ENCODE data around the gene ATG13. TPM values are rescaled to one million over a fixed set of nuclear protein-coding genes. Genes with fewer than 3 reads are reported as not detected.

ATG13 gene
- total RNA-seq, 1 experiment from 2014 or later, result 69.2 TPM

DNA sequence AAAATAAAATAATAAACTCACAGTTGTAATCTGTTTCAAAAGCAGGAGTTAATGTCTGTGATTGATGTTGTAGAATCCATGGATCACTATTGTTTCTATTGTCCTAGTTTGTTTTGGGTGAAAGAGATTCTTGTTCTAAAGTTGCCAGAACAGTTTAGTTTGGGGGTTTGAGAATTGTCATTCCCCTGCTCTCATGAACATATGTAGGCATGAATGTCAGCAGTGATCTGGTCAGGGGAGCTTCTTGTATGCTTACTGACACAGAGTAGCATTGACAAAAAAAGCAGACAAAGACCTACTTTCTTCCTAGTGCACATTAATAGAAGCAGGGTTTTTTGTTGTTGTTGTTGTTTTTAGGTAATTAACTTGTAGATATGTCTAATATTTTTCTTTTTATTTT is 44.5 kb downstream of the ATG13 start (continued):
- no peak for TF ChIP-seq YY1 (IDR thresholded peaks at IDR 0.05; ENCODE audit: extremely low read depth, insufficient replicate concordance, low read depth, low read length)

DNA sequence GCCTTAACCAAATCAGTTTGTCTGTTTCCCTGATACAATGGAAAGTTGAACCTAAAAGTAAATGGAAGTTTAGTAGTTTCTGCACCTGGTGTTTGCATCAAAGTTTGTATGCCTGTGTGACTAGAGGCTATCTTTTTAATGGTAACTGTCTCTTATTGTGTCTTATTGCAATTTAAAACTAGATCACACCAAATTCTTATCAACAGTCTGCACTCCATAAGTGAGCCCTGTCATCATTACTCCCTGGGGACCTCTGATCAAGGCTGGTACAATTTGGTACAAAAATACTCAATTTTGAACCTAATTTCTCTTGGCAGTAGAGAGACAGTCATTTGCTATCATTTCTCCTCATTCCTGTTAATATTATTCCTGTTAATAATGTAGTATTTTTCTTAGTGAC is 45.0 kb downstream of the ATG13 start:
- H3K4me3 ChIP-seq (replicated peaks in 1 of 2; ENCODE audit: low read depth in 1 of 2, low read length in 2 of 2), result no peak overlapping the region
- ChIA-PET POLR2A (no interaction called here), CTCF (no interaction called here)

More for the DNA sequence above, 45.0 kb downstream of the ATG13 start:
- no peaks in the 10 kb centered on the region for H4K20me1 ChIP-seq (ENCODE audit: insufficient read depth)
- no peak overlapping the region for H2AFZ ChIP-seq (ENCODE audit: low read depth, low read length, poor library complexity, severe bottlenecking)
- H3K9me2 ChIP-seq (ENCODE audit: insufficient read depth), result no peaks in the 10 kb centered on the region
- no peak overlapping the region for H3K27ac ChIP-seq (ENCODE audit: low read depth, low read length)
- H3K4me2 ChIP-seq (ENCODE audit: low read length), result no peak overlapping the region
- H3K9me3 ChIP-seq (ENCODE audit: control insufficient read depth in 1 of 2, insufficient read depth in 1 of 2, low read depth in 1 of 2, low read length in 2 of 2), result no peaks in the 10 kb centered on the region
- no peaks in the 10 kb centered on the region for H3K27me3 ChIP-seq (ENCODE audit: insufficient read depth, low read length)
- TF ChIP-seq, protein P1, sequence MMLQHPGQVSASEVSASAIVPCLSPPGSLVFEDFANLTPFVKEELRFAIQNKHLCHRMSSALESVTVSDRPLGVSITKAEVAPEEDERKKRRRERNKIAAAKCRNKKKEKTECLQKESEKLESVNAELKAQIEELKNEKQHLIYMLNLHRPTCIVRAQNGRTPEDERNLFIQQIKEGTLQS (IDR thresholded peaks at IDR 0.05), result no peak
- TF ChIP-seq RAD21 (IDR thresholded peaks at IDR 0.05; ENCODE audit: low read depth) (no peak), FOSL1 (IDR thresholded peaks at IDR 0.05; ENCODE audit: low read depth) (no peak), CEBPB (IDR thresholded peaks at IDR 0.05; ENCODE audit: low read depth) (no peak)
- TF ChIP-seq, protein P2, sequence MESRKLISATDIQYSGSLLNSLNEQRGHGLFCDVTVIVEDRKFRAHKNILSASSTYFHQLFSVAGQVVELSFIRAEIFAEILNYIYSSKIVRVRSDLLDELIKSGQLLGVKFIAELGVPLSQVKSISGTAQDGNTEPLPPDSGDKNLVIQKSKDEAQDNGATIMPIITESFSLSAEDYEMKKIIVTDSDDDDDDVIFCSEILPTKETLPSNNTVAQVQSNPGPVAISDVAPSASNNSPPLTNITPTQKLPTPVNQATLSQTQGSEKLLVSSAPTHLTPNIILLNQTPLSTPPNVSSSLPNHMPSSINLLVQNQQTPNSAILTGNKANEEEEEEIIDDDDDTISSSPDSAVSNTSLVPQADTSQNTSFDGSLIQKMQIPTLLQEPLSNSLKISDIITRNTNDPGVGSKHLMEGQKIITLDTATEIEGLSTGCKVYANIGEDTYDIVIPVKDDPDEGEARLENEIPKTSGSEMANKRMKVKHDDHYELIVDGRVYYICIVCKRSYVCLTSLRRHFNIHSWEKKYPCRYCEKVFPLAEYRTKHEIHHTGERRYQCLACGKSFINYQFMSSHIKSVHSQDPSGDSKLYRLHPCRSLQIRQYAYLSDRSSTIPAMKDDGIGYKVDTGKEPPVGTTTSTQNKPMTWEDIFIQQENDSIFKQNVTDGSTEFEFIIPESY (IDR thresholded peaks at IDR 0.05; ENCODE audit: extremely low read depth, insufficient replicate concordance, low read length), result no peak
- RAD21 ChIA-PET (ENCODE audit: low non-redundant PET in 1 of 2, low total read pairs in 2 of 2, uncharacterized antibody in 2 of 2, unreplicated experiment in 2 of 2), result no interaction called here
- H3K79me2 ChIP-seq (ENCODE audit: insufficient read depth, low read length), result no peaks in the 10 kb centered on the region
- ATAC-seq, result no peak
- intact Hi-C loops (cut with micrococcal nuclease), result no loop called here
- no peaks in the 10 kb centered on the region for H3K4me1 ChIP-seq (ENCODE audit: control insufficient read depth in 1 of 2, insufficient read depth in 2 of 2, low read length in 2 of 2)
- DNase-seq (ENCODE audit: low read depth, low spot score), result no peak
- no TSS peak for BruUV-seq (replicated peaks)
- no peak overlapping the region for H3K9ac ChIP-seq (ENCODE audit: low read length)
- peaks cover 5 to 10% of the 10 kb centered on the region in 2 experiments; a peak in 3 of 4 replicates for H3K36me3 ChIP-seq (ENCODE audit: control insufficient read depth in 1 of 2, insufficient read depth in 2 of 2, low read length in 2 of 2)
